Measurements from ENCODE around the gene FNDC3A.

The FNDC3A gene

DNA sequence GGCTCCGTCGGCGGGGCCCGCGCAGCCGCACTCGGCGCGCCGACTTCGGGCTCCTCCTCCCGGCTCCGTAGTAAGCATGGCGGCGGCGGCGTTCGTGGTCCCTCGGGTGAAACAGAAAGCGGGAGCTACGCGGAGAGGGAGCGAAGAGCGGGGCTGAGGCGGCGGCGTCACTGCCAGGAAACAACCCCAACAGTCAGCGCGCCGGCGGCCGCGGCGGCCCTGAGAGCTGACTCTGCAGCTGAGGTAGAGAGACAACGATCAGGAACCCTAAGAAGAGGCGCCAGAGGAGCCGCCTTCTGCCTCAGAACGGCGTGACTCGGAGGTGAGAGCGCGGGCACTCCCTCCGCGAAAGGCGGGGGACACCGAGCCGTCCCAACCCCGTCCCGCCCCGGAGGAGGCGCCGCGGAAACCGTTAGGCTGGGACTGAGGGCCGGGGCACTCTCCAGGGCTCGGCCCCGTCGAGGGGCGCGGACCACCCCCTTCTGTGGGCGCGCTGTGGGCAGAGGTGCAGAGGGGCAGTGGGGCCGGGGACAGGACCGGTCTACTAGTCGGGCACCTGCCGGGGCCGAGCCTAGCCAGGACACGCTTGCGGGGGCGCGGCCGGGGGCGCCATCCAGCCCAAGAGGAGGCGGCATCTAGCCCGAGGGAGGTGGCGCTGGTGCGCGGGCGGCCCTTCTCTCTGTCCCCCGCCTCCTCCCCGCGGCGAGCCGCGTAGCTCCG lies at the start of gene FNDC3A:
FNDC3A (plus strand) TSS at position 57 of the 720 bp plus-strand sequence. CDS start 30,279 bp downstream, outside the sequence.
- no peak for TF ChIP-seq CTCF (IDR thresholded peaks at IDR 0.05; ENCODE audit: borderline replicate concordance, control extremely low read depth, extremely low read depth, insufficient read depth, missing control alignments)
- in situ Hi-C loops (cut with MboI; ENCODE audit: low sequenced_read_pairs, unreplicated experiment): no loop called here
- peak; percentile 91 for DNase-seq (ENCODE audit: low spot score)

GRCh38 chr13:48928757-48929430 lies 46.8 kb upstream of the FNDC3A start:
- no peak for TF ChIP-seq CTCF (IDR thresholded peaks at IDR 0.05; ENCODE audit: borderline replicate concordance, control extremely low read depth, extremely low read depth, insufficient read depth, missing control alignments)
- in situ Hi-C loops (cut with MboI; ENCODE audit: low sequenced_read_pairs, unreplicated experiment): no loop called here
- DNase-seq (ENCODE audit: low spot score): no peak

GRCh38 chr13:48930918-48931317 lies 44.8 kb upstream of the FNDC3A start:
- in situ Hi-C loops (cut with MboI; ENCODE audit: low sequenced_read_pairs, unreplicated experiment): no loop called here
- TF ChIP-seq CTCF (IDR thresholded peaks at IDR 0.05; ENCODE audit: borderline replicate concordance, control extremely low read depth, extremely low read depth, insufficient read depth, missing control alignments): no peak
- no peak for DNase-seq (ENCODE audit: low spot score)

GRCh38 chr13:48938308-48938943 lies 37.3 kb upstream of the FNDC3A start:
- DNase-seq (ENCODE audit: low spot score): no peak
- in situ Hi-C loops (cut with MboI; ENCODE audit: low sequenced_read_pairs, unreplicated experiment): no loop called here

DNA sequence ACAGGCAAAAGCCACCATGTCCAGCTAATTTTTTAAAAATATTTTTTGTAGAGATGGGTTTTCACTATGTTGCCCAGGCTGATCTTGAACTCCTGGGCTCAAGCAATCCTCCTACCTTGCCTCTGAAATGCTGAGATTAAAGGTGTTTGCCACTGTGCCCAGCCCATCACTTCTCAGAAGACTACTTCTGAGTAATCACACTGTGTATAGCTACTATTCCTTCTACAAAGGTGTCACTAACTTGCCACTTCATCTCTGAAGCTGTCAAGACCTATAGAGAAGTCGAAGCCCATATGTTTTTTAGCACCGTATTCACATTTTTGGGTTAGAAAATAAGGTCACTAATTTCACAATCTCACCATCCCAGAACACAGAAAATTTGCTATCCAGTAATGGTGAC lies 36.0 kb upstream of the FNDC3A start:
- in situ Hi-C loops (cut with MboI; ENCODE audit: low sequenced_read_pairs, unreplicated experiment): no loop called here
- no peak for DNase-seq (ENCODE audit: low spot score)
- no peak for TF ChIP-seq CTCF (IDR thresholded peaks at IDR 0.05; ENCODE audit: borderline replicate concordance, control extremely low read depth, extremely low read depth, insufficient read depth, missing control alignments)

More at GRCh38 chr13:48938308-48938943, 37.3 kb upstream of the FNDC3A start:
- TF ChIP-seq CTCF (IDR thresholded peaks at IDR 0.05; ENCODE audit: borderline replicate concordance, control extremely low read depth, extremely low read depth, insufficient read depth, missing control alignments): no peak

- TF ChIP-seq CTCF (IDR thresholded peaks at IDR 0.05; ENCODE audit: borderline replicate concordance, control extremely low read depth, extremely low read depth, insufficient read depth, missing control alignments): no peak
- in situ Hi-C loops (cut with MboI; ENCODE audit: low sequenced_read_pairs, unreplicated experiment): no loop called here
- no peak for DNase-seq (ENCODE audit: low spot score)
These were observed 33.6 kb upstream of the FNDC3A start for GRCh38 chr13:48942131-48942530.

All from GM13976 (cell line).